K562 (cell line): ENCODE measurements around the gene KIAA1958. TPM values are rescaled to one million over a fixed set of nuclear protein-coding genes. Genes with fewer than 3 reads are reported as not detected.

Experiments used
- ATAC-seq: fragments of 200-7000 bp; cut with Tn5 transposase; 3 replicates; pipeline ENCODE4 v1.9.1; 2020; ENCODE audit warnings: moderate library complexity
- BruUV-seq: library from RNA; stranded (reverse); fragments of 400-500 nt; replicated peaks from 2 replicates; lab custom pipeline; 2021; lab: Mats Ljungman, UMichigan
- CTCF ChIA-PET: fragments of 300-600 bp; formaldehyde crosslinking; extraction: SDS; loops from one replicate; lab custom pipeline; 2021; ENCODE audit warnings: low intra/inter-chr PET ratio; lab: Yijun Ruan, JAX
- POLR2A ChIA-PET: fragments of 300-600, 350-650 bp; sonication (Branson Sonifier 250); formaldehyde crosslinking; extraction: SDS; loops from one replicate; lab custom pipeline; 2021; ENCODE audit warnings: antibody characterized with exemption, inconsistent platforms; lab: Yijun Ruan, JAX
- DNase-seq, 4 experiments: peaks; one replicate each; pipeline versions ENCODE4 v3.0.0 to v3.0.0-alpha.2; 2011 to 2018; ENCODE audit warnings: low spot score in 3 of 4, mixed read lengths in 3 of 4; ENCODE audit errors: extremely low read depth in 1 of 4
- FAIRE-seq: peaks from 2 replicates; lab custom pipeline; 2011; peaks lifted over from hg19 to GRCh38; lab: Jason Lieb, UNC
- H2AFZ ChIP-seq: 2 replicates; pipeline ENCODE4 v1.6.0; 2011; ENCODE audit warnings: low read depth, low read length, control low read depth, inconsistent platforms
- H3K27ac ChIP-seq: fragments of 200-600 bp; 3 replicates; pipeline ENCODE4 v1.8.0; 2011; ENCODE audit warnings: low read depth, mild to moderate bottlenecking, control low read depth, inconsistent platforms, low read length, moderate library complexity, mixed read lengths; ENCODE audit errors: extremely low read depth
- H3K27me3 ChIP-seq, 2 experiments: fragments of 300-600 bp in 1 of 2; 2 replicates in 1 of 2; 3 replicates in 1 of 2; pipeline versions ENCODE4 v1.6.0 to v1.8.0; 2011; ENCODE audit warnings: inconsistent platforms in 2 of 2, low read length in 2 of 2, mild to moderate bottlenecking in 1 of 2, mixed read lengths in 1 of 2, moderate library complexity in 1 of 2; ENCODE audit not compliant: control insufficient read depth in 2 of 2, insufficient read depth in 2 of 2
- H3K36me3 ChIP-seq: fragments of 300-600 bp; 3 replicates; pipeline ENCODE4 v1.8.0; 2011; ENCODE audit warnings: mild to moderate bottlenecking, low read length, inconsistent platforms; ENCODE audit not compliant: control insufficient read depth, insufficient read depth
- H3K4me1 ChIP-seq, 2 experiments: fragments of 200-600 bp in 1 of 2; replicated peaks in 1 of 2; 2 replicates in 1 of 2; 3 replicates in 1 of 2; pipeline versions ENCODE4 v1.5.1 to v1.8.0; 2011; ENCODE audit warnings: inconsistent platforms in 2 of 2, low read length in 2 of 2, mild to moderate bottlenecking in 1 of 2, mixed read lengths in 1 of 2, moderate library complexity in 1 of 2; ENCODE audit not compliant: control insufficient read depth in 2 of 2, insufficient read depth in 2 of 2
- H3K4me2 ChIP-seq: 2 replicates; pipeline ENCODE4 v1.6.1; 2011; ENCODE audit warnings: low read length, control low read depth, inconsistent platforms, mixed read lengths; ENCODE audit not compliant: insufficient read depth
- H3K4me3 ChIP-seq: fragments of 200-600 bp; sonication (generic), shearing (Covaris generic); 2 replicates; pipeline ENCODE4 v1.5.1; 2016; ENCODE audit warnings: control low read depth, inconsistent platforms
- H3K79me2 ChIP-seq: fragments of 200-600 bp; 3 replicates; pipeline ENCODE4 v1.8.0; 2011; ENCODE audit warnings: low read length, inconsistent platforms; ENCODE audit not compliant: control insufficient read depth, insufficient read depth
- H3K9ac ChIP-seq, 2 experiments: 2 replicates each; pipeline versions ENCODE4 v1.6.0 to v1.6.1; 2011; ENCODE audit warnings: low read depth in 2 of 2, low read length in 2 of 2, control low read depth in 1 of 2, inconsistent platforms in 1 of 2, mild to moderate bottlenecking in 1 of 2, mixed read lengths in 1 of 2; ENCODE audit not compliant: insufficient read depth in 1 of 2
- H3K9me1 ChIP-seq: one replicate; pipeline ENCODE4 v1.6.0; 2011; ENCODE audit warnings: inconsistent platforms, mild to moderate bottlenecking, low read length, moderate library complexity; ENCODE audit not compliant: control insufficient read depth, insufficient read depth
- H3K9me3 ChIP-seq: replicated peaks from 2 replicates; pipeline ENCODE4 v1.5.1; 2011; ENCODE audit warnings: low read depth, low read length, inconsistent platforms; ENCODE audit not compliant: control insufficient read depth, insufficient read depth
- H4K20me1 ChIP-seq: replicated peaks from 2 replicates; pipeline ENCODE4 v1.6.1; 2011; ENCODE audit warnings: low read length, inconsistent platforms, mixed read lengths; ENCODE audit not compliant: control insufficient read depth, insufficient read depth
- BRF1 ChIP-seq: IDR thresholded peaks from 3 replicates; pipeline ENCODE4 v1.6.1; 2011; ENCODE audit warnings: borderline replicate concordance, mild to moderate bottlenecking; ENCODE audit not compliant: insufficient read length; ENCODE audit errors: extremely low read depth
- COPS2 ChIP-seq: fragments of 450-650 bp; conservative IDR thresholded peaks from 2 replicates; pipeline ENCODE4 v1.6.1; 2016; ENCODE audit warnings: mild to moderate bottlenecking, moderate library complexity
- KLF10 ChIP-seq: fragments of 250-450 bp; sonication (Bioruptor Pico); IDR thresholded peaks from 2 replicates; pipeline ENCODE4 v1.6.1; 2021; ENCODE audit warnings: matching md5 sums
- MAFF ChIP-seq: IDR thresholded peaks from 2 replicates; pipeline ENCODE4 v1.6.1; 2012; ENCODE audit warnings: low read length, improper control_type of control experiment
- PHF8 ChIP-seq: fragments of 200-600 bp; sonication (generic); IDR thresholded peaks from 2 replicates; pipeline ENCODE4 v1.6.1; 2012; ENCODE audit warnings: mixed run types, mild to moderate bottlenecking, inconsistent platforms, low read length, moderate library complexity, borderline replicate concordance
- PHTF2 ChIP-seq: fragments of 250-450 bp; sonication (Bioruptor Pico); IDR thresholded peaks from 2 replicates; pipeline ENCODE4 v1.5.0; 2021; ENCODE audit warnings: mild to moderate bottlenecking
- POLR2B ChIP-seq: fragments of 450-650 bp; IDR thresholded peaks from 2 replicates; pipeline ENCODE4 v1.6.1; 2018; ENCODE audit warnings: low read depth; ENCODE audit not compliant: partially characterized antibody
- RAD21 ChIP-seq, 2 experiments: fragments of 250-450 bp in 1 of 2; fragments of 450-650 bp in 1 of 2; sonication (Bioruptor Pico) in 1 of 2; formaldehyde crosslinking in 1 of 2; IDR thresholded peaks in 1 of 2; conservative IDR thresholded peaks in 1 of 2; 2 replicates each; pipeline versions ENCODE4 v1.4.0 to v1.8.0; 2020 to 2022; ENCODE audit warnings: mild to moderate bottlenecking in 2 of 2, moderate library complexity in 1 of 2
- RBM39 ChIP-seq: fragments of 200-400 bp; formaldehyde crosslinking; optimal IDR thresholded peaks from 2 replicates; pipeline ENCODE3; 2018; ENCODE audit warnings: low read depth, low read length
- RHOXF2B ChIP-seq: fragments of 250-450 bp; sonication (Bioruptor Pico); conservative IDR thresholded peaks from 2 replicates; pipeline ENCODE4 v1.5.1; 2021
- SRSF9 ChIP-seq: fragments of 200-400 bp; formaldehyde crosslinking; IDR thresholded peaks from 2 replicates; pipeline ENCODE4 v1.6.1; 2017; ENCODE audit warnings: low read depth, low read length, borderline replicate concordance
- STAT5B ChIP-seq: fragments of 250-450 bp; sonication (Bioruptor Pico); IDR thresholded peaks from 2 replicates; pipeline ENCODE4 v1.8.0; 2021; ENCODE audit warnings: mild to moderate bottlenecking, inconsistent platforms
- TAF9B ChIP-seq: fragments of 450-650 bp; IDR thresholded peaks from 2 replicates; pipeline ENCODE4 v1.6.1; 2018; ENCODE audit warnings: mild to moderate bottlenecking; ENCODE audit not compliant: partially characterized antibody
- ZNF121 ChIP-seq: sonication (generic); formaldehyde crosslinking; conservative IDR thresholded peaks from 2 replicates; pipeline ENCODE4 v1.8.0; 2022; ENCODE audit warnings: missing genetic modification reagents
- ZNF143 ChIP-seq: sonication (generic); formaldehyde crosslinking; IDR thresholded peaks from 2 replicates; pipeline ENCODE4 v1.9.0; 2022; ENCODE audit warnings: mild to moderate bottlenecking, missing genetic modification reagents
- ZNF445 ChIP-seq: fragments of 250-450 bp; sonication (Bioruptor Pico); IDR thresholded peaks from 2 replicates; pipeline ENCODE4 v1.4.0; 2020; ENCODE audit warnings: low read depth, mild to moderate bottlenecking, moderate library complexity
- WGBS: fragments of 100-300 bp; shearing (Covaris generic); methylation state at CpG from one replicate; pipeline ENCODE4 v1.1.6; 2016; ENCODE audit warnings: low coverage, mixed read lengths; ENCODE audit not compliant: insufficient coverage; ENCODE audit errors: missing lambda C conversion rate; 5-methylcytosine and 5-hydroxymethylcytosine counted together
- in situ Hi-C: fragments of 300-500 bp; cut with MboI; formaldehyde crosslinking; loops from 4 replicates; pipeline ENCODE4 v1.15.0; 2018; ENCODE audit warnings: inconsistent platforms, mixed read lengths
- intact Hi-C: fragments of 100-400 bp; cut with micrococcal nuclease; formaldehyde crosslinking; loops from 2 replicates; pipeline ENCODE4 v1.14.2; 2022
- polyA plus RNA-seq, 8 experiments: library from polyadenylated mRNA; depleted of rRNA in 4 of 8; stranded (reverse) in 5 of 8; unstranded in 3 of 8; fragments of >200 nt; fragmentation: Nextera tagmentation in 2 of 8; fragmentation: Illumina TruSeq in 1 of 8; extraction: Ambion mirVana in 2 of 8; extraction: Trizol in 1 of 8; gene quantifications; 2 replicates each; pipeline versions ENCODE4 v1.2.1 to v1.2.3, GENCODE V29; 2011 to 2014; ENCODE audit warnings: inconsistent platforms in 1 of 8, missing spikeins in 1 of 8
- total RNA-seq, 7 experiments: library from RNA; depleted of rRNA in 6 of 7; stranded (reverse); fragments of >200 nt in 6 of 7; fragmentation: Illumina TruSeq in 2 of 7; extraction: Trizol in 2 of 7; gene quantifications; 2 replicates each; pipeline versions ENCODE4 v1.2.1 to v1.2.3, GENCODE V29; 2011 to 2021; ENCODE audit warnings: low replicate concordance in 1 of 7
- TF ChIP-seq, protein P1 (sequence below): sonication (generic); formaldehyde crosslinking; IDR thresholded peaks from 2 replicates; pipeline ENCODE4 v1.8.1; 2023; ENCODE audit warnings: mild to moderate bottlenecking, missing genetic modification reagents
- TF ChIP-seq, protein P2 (sequence below): fragments of 450-650 bp; IDR thresholded peaks from 2 replicates; pipeline ENCODE4 v1.6.1; 2016

Gene KIAA1958
- total and polyA plus RNA-seq, 9 of the 15 experiments (the other 6 are each of a cell fraction or from before 2014, with no cell fraction given): 1.1 to 16.0 (median 10.1) TPM

DNA sequence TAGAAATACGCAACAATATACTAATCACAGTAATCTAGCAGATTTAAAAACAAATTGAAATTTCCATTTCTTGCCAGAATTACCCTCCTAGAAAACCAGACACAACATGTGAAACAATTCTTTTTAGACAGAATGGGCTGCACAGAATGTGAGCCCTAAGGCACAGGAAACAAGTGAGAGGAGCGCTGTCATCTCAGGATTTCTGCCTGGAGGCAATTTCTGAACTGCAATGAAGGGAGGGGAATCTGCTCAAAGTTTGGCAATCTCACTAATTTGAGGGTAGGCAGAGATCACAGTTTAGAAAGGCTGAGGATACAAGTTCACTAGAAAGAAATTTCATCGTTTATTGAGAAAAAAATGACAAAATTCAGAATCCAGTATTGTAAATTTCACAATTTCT is 161.0 kb downstream of the KIAA1958 start (continued):
- TF ChIP-seq ZNF121 (CRISPR knock-in tag): no peak
- TF ChIP-seq, protein P1, sequence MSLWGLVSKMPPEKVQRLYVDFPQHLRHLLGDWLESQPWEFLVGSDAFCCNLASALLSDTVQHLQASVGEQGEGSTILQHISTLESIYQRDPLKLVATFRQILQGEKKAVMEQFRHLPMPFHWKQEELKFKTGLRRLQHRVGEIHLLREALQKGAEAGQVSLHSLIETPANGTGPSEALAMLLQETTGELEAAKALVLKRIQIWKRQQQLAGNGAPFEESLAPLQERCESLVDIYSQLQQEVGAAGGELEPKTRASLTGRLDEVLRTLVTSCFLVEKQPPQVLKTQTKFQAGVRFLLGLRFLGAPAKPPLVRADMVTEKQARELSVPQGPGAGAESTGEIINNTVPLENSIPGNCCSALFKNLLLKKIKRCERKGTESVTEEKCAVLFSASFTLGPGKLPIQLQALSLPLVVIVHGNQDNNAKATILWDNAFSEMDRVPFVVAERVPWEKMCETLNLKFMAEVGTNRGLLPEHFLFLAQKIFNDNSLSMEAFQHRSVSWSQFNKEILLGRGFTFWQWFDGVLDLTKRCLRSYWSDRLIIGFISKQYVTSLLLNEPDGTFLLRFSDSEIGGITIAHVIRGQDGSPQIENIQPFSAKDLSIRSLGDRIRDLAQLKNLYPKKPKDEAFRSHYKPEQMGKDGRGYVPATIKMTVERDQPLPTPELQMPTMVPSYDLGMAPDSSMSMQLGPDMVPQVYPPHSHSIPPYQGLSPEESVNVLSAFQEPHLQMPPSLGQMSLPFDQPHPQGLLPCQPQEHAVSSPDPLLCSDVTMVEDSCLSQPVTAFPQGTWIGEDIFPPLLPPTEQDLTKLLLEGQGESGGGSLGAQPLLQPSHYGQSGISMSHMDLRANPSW (CRISPR knock-in tag): no peak
- TF ChIP-seq, protein P2, sequence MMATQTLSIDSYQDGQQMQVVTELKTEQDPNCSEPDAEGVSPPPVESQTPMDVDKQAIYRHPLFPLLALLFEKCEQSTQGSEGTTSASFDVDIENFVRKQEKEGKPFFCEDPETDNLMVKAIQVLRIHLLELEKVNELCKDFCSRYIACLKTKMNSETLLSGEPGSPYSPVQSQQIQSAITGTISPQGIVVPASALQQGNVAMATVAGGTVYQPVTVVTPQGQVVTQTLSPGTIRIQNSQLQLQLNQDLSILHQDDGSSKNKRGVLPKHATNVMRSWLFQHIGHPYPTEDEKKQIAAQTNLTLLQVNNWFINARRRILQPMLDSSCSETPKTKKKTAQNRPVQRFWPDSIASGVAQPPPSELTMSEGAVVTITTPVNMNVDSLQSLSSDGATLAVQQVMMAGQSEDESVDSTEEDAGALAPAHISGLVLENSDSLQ: no peak

DNA sequence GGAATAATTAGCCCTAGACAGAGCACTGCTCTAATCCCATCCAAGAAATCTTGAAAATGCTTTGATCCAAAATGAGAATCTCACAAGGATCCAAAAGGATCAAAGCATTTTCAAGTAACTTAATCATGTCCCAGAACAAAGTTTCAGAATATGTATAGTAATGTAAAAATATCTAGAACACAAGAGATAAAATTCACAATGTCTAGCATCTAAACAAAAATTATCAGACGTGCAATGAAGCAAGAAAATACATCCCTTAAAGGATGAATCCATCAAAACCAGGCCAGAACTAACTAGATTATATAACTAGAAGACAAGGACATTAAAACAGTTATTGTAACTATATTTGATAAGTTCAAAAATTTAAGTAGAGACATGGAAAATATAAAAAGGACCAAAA is 162.0 kb downstream of the KIAA1958 start:
- Histone ChIP-seq H4K20me1 (no peaks in the 10 kb centered on the region), H3K9me1 (no peaks in the 10 kb centered on the region), H3K4me3 (no peak overlapping the region), H3K4me2 (no peak overlapping the region), H3K9ac (no peak overlapping the region), H3K36me3 (no peaks in the 10 kb centered on the region), H3K9me3 (no peaks in the 10 kb centered on the region), H3K79me2 (no peaks in the 10 kb centered on the region), H2AFZ (no peak overlapping the region), H3K4me1 (no peaks in the 10 kb centered on the region), H3K27me3 (no peaks in the 10 kb centered on the region), H3K27ac (no peak overlapping the region)
- ATAC-seq (no peak), DNase-seq (no peak), FAIRE-seq (no peak)
- intact Hi-C loops (no loop called here), in situ Hi-C loops (no loop called here)
- BruUV-seq: no TSS peak
- POLR2A ChIA-PET: no interaction called here
- CTCF ChIA-PET: interaction anchor here (0.7 kb wide), 1 partner anchor 251 kb away, joined by 3 read pairs; no protein-coding TSS in a partner anchor
- 52% methylated on average over 1 of the region's 1 CpG for WGBS
- no peak for TF ChIP-seq BRF1
- TF ChIP-seq SRSF9: no peak
- TF ChIP-seq KLF10: no peak
- no peak for TF ChIP-seq RBM39
- no peak for TF ChIP-seq RHOXF2B (CRISPR knock-in tag)
- TF ChIP-seq PHF8: no peak
- no peak for TF ChIP-seq PHTF2 (CRISPR knock-in tag)
- TF ChIP-seq MAFF: no peak
- TF ChIP-seq RAD21 (CRISPR knock-in tag; conservative IDR thresholded peaks at IDR 0.05 in 1 of 2, IDR thresholded peaks at IDR 0.05 in 1 of 2): no peak
- TF ChIP-seq STAT5B (CRISPR knock-in tag): no peak
- no peak for TF ChIP-seq ZNF143 (CRISPR knock-in tag)
- TF ChIP-seq TAF9B: no peak
- no peak for TF ChIP-seq POLR2B
- no peak for TF ChIP-seq ZNF445 (CRISPR knock-in tag)
- no peak for TF ChIP-seq COPS2
